ENCODE results near the gene MME. TPM values are rescaled to one million over a fixed set of nuclear protein-coding genes. Genes with fewer than 3 reads are reported as not detected.
"Not testable (repeated sequence)": the region's sequence is repeated elsewhere in the genome, so short reads cannot be mapped to it uniquely, and the experiment has no call there.

Gene MME
- total RNA-seq, 2 experiments from 2014 or later = 0.06 to 0.17 TPM

DNA sequence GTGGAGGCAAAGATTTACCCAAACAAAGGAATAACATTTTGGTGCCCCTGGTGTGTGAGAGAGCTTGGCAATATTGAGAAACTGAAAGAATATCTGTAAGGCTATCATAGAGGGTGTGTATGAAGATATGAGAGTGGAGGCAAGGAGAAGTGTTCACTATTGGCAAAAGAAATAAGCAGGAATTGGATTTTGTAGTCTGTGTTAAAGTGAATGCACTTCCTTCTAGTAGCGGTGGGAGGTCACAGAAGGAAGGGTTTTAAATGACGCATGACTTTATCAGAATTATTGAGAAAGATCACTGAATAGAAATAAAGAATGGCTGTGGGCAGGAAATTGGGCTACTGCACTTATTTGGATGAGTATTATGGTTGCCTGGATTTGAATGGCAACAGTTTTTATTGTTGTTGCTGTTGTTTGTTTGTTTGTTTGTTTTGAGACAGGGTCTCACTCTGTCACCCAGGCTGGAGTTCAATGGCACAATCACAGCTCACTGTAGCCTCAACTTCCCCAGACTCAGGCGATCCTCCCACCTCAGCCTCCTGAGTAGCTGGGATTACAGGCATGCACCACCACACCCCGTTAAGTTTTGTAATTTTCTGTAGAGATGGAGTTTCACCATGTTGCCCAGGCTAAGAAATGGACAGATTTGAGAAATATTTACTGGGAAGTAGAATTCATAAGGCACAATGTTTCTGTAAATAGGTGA lies 16.3 kb downstream of the MME start:
- Mint-ChIP-seq H3K4me1 (no peaks in the 10 kb centered on the region), H3K27ac (no peak overlapping the region), H3K27me3 (no peaks in the 10 kb centered on the region), H3K9me3 (peaks cover 2% of the 10 kb centered on the region), H3K36me3 (no peaks in the 10 kb centered on the region), H3K4me3 (no peak overlapping the region)
- DNase-seq = no peak
- ATAC-seq (ENCODE audit: low read depth) = no peak
- POLR2A ChIA-PET = no interaction called here

- Mint-ChIP-seq H3K4me1 (no peaks in the 10 kb centered on the region), H3K27ac (no peak overlapping the region), H3K4me3 (no peak overlapping the region), H3K36me3 (no peaks in the 10 kb centered on the region), H3K27me3 (no peaks in the 10 kb centered on the region), H3K9me3 (peaks cover 2% of the 10 kb centered on the region)
- no peak for ATAC-seq (ENCODE audit: low read depth)
- POLR2A ChIA-PET = no interaction called here
- DNase-seq = no peak
These were observed 16.9 kb downstream of the MME start for GRCh38 chr3:155097009-155097349.

DNA sequence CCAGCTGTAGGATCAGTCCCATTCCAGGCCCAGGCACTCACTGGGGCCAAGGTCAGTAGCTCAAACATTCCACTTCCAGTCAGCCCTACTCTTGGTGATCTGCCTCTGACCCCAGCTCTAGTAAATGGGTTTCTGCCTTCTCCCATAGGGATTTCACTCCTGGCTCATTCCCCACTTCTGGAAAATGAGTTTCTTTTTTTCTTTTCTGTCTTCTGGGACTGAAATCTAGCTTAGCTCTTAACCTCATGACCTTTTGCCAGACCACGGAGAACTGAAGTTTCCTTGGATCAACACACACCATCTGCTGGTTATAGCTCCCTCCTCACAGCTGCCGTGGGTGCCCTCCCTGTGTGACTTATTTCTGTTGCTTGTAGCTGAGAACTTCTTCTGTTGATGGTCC lies 21.3 kb downstream of the MME start:
- POLR2A ChIA-PET = no interaction called here
- Mint-ChIP-seq H3K36me3 (no peaks in the 10 kb centered on the region), H3K27me3 (no peaks in the 10 kb centered on the region), H3K4me1 (no peaks in the 10 kb centered on the region), H3K4me3 (no peak overlapping the region), H3K27ac (no peak overlapping the region), H3K9me3 (peaks cover 2% of the 10 kb centered on the region)
- ATAC-seq (ENCODE audit: low read depth) = no peak
- DNase-seq = no peak

GRCh38 chr3:155102329-155102728 lies 22.2 kb downstream of the MME start:
- no peaks in the 10 kb centered on the region for H3K27me3 Mint-ChIP-seq
- peaks cover 2% of the 10 kb centered on the region for H3K9me3 Mint-ChIP-seq
- no peaks in the 10 kb centered on the region for H3K4me1 Mint-ChIP-seq
- H3K4me3 Mint-ChIP-seq = no peak overlapping the region
- ATAC-seq (ENCODE audit: low read depth) (no peak), DNase-seq (no peak)
- POLR2A ChIA-PET = no interaction called here
- H3K27ac Mint-ChIP-seq = no peak overlapping the region
- H3K36me3 Mint-ChIP-seq = no peaks in the 10 kb centered on the region

- Mint-ChIP-seq H3K9me3 (no peaks in the 10 kb centered on the region), H3K27ac (no peak overlapping the region), H3K36me3 (no peaks in the 10 kb centered on the region), H3K4me3 (no peak overlapping the region), H3K4me1 (no peaks in the 10 kb centered on the region), H3K27me3 (no peaks in the 10 kb centered on the region)
- ATAC-seq (ENCODE audit: low read depth) = no peak
- POLR2A ChIA-PET = no interaction called here
- no peak for DNase-seq
These were observed 23.6 kb downstream of the MME start for GRCh38 chr3:155103686-155104085.

DNA sequence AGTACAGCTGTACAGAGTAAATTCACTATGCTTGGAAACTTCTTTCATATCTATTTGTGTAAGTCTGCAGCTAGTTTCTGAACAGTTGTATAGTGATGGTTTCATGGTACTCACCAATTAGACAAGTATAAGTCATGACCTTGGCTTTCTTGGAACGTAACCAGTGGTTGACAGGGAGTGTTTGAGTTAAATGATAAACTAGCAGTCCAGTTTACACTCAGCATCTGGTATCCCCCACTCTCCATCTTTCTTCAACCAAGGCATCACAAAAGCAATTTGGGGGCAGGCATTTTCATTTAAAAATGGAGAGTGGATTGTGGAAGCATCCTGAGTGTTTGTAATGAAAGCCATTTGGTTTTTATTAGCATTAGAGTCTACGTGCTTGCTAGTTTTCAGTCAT lies 26.0 kb downstream of the MME start:
- H3K4me3 Mint-ChIP-seq = no peak overlapping the region
- no peak overlapping the region for H3K27ac Mint-ChIP-seq
- no peak for ATAC-seq (ENCODE audit: low read depth)
- no peaks in the 10 kb centered on the region for H3K27me3 Mint-ChIP-seq
- H3K9me3 Mint-ChIP-seq = no peaks in the 10 kb centered on the region
- POLR2A ChIA-PET = no interaction called here
- no peaks in the 10 kb centered on the region for H3K4me1 Mint-ChIP-seq
- H3K36me3 Mint-ChIP-seq = no peaks in the 10 kb centered on the region
- DNase-seq = no peak

DNA sequence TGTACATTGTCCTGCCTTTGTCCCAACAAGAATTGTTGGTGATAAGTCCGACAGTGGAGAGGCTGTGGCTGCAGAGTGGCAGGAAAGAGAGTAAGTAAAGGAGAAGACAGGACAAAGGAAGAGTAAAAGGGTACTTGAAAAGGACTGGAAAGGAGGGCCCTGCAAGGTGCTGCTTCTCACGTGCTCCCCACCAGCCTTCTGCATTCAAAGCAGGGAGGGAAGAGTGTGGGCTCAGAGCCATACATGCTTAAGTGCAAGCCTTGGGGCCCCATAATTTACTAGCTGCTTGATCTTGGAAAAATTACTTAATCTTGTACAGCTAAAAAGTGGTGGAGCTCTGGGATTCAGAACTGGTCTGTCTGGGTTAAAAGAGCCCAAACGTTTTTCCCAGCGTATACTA lies 29.9 kb downstream of the MME start:
- Mint-ChIP-seq H3K4me3 (no peak overlapping the region), H3K4me1 (no peaks in the 10 kb centered on the region), H3K9me3 (no peaks in the 10 kb centered on the region), H3K27ac (no peak overlapping the region), H3K36me3 (no peaks in the 10 kb centered on the region), H3K27me3 (peaks cover 4% of the 10 kb centered on the region)
- DNase-seq (no peak), ATAC-seq (ENCODE audit: low read depth) (no peak)
- POLR2A ChIA-PET = no interaction called here

DNA sequence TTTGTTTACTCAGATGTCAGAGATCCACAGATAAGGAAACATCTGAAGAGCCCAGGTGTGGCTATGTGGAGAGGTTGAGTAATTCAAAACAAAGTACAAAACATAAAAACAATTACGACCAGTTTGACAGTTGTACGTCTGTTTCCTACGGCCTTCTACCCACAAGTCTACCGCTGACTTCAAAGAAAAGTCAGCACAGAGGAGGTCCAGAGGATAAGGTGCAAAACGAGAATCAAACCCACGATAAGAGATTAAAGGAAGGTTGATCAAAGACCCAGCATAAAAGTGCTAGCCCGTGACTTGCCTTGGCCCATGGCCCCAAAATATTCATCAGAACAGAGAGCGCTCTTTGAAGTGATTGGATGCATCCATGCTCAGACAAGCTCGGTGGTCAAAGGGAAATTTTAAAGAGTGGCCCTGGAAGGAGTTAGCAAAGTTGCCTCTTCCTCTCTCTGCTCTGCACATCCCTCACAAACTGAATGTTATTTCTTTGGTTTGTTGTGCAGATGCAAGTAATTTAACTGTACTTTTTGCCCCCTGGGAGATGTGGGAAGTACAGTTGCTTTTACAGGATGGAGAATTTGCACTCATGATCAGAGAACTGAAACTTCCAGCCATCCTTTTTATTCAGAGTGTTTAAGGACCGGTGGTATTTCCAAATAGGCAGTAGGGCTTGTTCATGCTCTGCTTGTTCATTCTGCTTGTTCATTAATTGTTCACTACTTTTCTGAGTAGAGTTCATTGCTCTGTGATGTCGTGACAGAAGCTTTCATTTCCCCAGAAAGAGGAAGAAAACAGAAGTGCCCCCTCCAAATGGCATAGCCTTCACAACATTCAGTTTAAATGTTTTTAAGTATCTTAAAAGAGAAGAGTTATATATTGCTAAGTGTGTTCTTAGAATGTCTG lies 31.1 kb downstream of the MME start:
- Mint-ChIP-seq H3K4me3 (no peak overlapping the region), H3K4me1 (no peaks in the 10 kb centered on the region), H3K27ac (no peak overlapping the region), H3K36me3 (no peaks in the 10 kb centered on the region), H3K27me3 (peaks cover 4% of the 10 kb centered on the region), H3K9me3 (no peaks in the 10 kb centered on the region)
- POLR2A ChIA-PET = no interaction called here
- ATAC-seq (ENCODE audit: low read depth) (no peak), DNase-seq (no peak)

DNA sequence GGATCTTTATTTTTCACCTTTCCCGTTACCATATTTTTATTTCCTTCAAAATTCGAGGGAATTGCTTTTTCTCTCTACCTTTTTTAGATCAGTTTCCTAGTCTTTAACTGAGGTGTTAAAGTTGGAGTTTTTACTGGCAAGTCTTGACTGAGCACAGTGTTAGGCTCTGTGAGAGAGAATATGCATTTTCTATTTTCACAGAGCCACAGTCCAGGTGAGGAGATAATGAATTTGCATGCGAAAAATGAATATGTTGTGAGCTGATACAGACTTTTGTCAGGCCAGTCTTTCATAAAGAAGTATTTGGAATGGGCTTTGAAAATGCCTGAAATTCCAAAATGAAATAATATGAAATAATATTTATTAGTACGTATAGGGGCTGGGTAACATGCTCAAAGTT lies 31.9 kb downstream of the MME start:
- POLR2A ChIA-PET = no interaction called here
- Mint-ChIP-seq H3K4me3 (no peak overlapping the region), H3K27me3 (peaks cover 4% of the 10 kb centered on the region), H3K36me3 (no peaks in the 10 kb centered on the region), H3K4me1 (no peaks in the 10 kb centered on the region), H3K27ac (no peak overlapping the region), H3K9me3 (no peaks in the 10 kb centered on the region)
- ATAC-seq (ENCODE audit: low read depth) (no peak), DNase-seq (no peak)

DNA sequence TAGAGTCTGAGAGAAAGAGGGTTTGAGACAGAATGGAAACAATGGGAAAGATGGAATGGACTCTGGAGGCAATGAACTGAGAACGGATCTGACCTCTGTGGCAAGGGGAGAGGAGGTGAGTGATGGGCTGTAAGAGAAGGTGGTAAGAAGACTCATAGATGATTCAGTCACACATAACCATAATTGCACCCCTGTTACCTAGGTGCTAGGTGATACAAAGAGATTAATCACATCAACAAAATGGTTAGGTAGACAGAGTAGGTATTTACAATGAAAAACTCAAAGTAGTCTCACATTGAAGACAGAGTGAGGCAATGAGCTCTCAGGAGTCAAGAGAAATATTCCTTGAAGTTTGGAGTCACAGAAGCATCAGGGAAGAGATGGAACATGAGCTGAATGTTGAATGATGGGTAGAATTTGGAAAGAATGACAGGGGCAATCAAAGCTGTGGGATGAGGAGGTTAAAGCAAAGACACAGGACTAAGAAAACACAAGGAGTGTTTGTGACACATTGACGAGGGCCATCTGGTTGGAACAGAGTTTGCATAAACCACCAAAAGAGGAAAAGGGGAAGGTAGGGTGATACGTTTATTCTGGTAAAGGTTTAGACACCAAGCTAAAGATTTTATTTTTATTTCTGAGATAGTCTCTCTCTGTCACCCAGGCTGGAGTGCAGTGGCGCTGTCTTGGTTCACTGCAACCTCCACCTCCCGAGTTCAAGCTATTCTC lies 32.7 kb downstream of the MME start:
- Mint-ChIP-seq H3K27ac (no peak overlapping the region), H3K4me3 (no peak overlapping the region), H3K36me3 (no peaks in the 10 kb centered on the region), H3K4me1 (no peaks in the 10 kb centered on the region), H3K27me3 (peaks cover 4% of the 10 kb centered on the region), H3K9me3 (no peaks in the 10 kb centered on the region)
- DNase-seq (no peak), ATAC-seq (ENCODE audit: low read depth) (no peak)
- POLR2A ChIA-PET = no interaction called here

DNA sequence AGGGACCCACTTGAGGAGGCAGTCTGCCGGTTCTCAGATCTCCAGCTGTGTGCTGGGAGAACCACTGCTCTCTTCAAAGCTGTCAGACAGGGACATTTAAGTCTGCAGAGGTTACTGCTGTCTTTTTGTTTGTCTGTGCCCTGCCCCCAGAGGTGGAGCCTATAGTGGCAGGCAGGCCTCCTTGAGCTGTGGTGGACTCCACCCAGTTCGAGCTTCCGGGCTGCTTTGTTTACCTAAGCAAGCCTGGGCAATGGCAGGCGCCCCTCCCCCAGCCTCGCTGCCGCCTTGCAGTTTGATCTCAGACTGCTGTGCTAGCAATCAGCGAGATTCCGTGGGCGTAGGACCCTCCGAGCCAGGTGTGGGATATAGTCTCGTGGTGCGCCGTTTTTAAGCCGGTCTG lies 44.6 kb downstream of the MME start:
- H3K9me3 Mint-ChIP-seq; H3K4me1 Mint-ChIP-seq; POLR2A ChIA-PET; H3K27me3 Mint-ChIP-seq; ATAC-seq (ENCODE audit: low read depth); DNase-seq; H3K27ac Mint-ChIP-seq; H3K4me3 Mint-ChIP-seq; H3K36me3 Mint-ChIP-seq: not testable (repeated sequence)

DNA sequence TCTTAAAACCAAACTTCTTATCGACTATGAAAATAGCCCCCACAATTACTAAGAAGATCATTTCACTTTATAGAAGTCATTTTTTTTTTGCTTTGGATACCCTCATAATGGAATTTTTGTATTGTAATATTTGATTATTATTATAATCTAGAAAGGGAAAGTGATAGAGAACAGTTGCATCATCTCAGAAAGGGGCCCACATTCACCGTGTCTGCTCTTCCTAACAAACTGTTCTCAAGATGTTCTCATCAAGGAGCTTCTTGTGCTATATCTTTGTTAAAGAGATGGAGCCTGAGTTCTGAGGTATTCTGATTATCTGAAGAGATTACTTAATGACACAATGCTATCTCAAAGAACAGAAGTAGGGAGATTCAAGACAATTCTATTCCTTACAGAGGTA lies 49.3 kb downstream of the MME start:
- Mint-ChIP-seq H3K27ac (no peak overlapping the region), H3K9me3 (no peaks in the 10 kb centered on the region), H3K27me3 (no peaks in the 10 kb centered on the region), H3K4me3 (no peak overlapping the region), H3K4me1 (no peaks in the 10 kb centered on the region), H3K36me3 (no peaks in the 10 kb centered on the region)
- DNase-seq = no peak
- POLR2A ChIA-PET = no interaction called here
- no peak for ATAC-seq (ENCODE audit: low read depth)

DNA sequence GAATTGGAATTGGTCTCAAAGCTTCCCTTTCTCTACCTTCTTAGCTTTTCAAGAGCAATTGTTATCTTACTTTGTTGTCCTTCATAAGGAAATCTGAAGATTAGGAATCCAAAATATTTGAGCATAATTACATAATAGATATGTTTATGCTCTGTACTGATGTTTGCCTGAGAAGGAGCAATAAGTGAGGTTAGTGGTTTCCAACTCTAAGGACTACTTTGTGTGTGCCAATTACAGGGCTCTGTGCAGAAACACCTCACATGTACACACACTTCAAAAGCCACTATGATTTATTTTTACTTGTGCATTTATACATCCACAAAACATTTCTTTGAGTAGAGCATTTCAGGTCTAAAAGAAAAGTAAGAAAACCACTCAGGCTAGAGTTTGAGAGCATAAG lies 49.9 kb downstream of the MME start:
- Mint-ChIP-seq H3K9me3 (no peaks in the 10 kb centered on the region), H3K27me3 (no peaks in the 10 kb centered on the region), H3K36me3 (no peaks in the 10 kb centered on the region), H3K4me1 (no peaks in the 10 kb centered on the region), H3K4me3 (no peak overlapping the region), H3K27ac (no peak overlapping the region)
- no peak for ATAC-seq (ENCODE audit: low read depth)
- no peak for DNase-seq
- POLR2A ChIA-PET = no interaction called here

GRCh38 chr3:155131104-155131503 lies 51.0 kb downstream of the MME start:
- POLR2A ChIA-PET = no interaction called here
- no peak overlapping the region for H3K4me3 Mint-ChIP-seq
- peaks cover 2% of the 10 kb centered on the region for H3K9me3 Mint-ChIP-seq
- H3K27ac Mint-ChIP-seq = no peak overlapping the region
- ATAC-seq (ENCODE audit: low read depth) = no peak
- DNase-seq = no peak
- no peaks in the 10 kb centered on the region for H3K27me3 Mint-ChIP-seq
- no peaks in the 10 kb centered on the region for H3K36me3 Mint-ChIP-seq
- no peaks in the 10 kb centered on the region for H3K4me1 Mint-ChIP-seq

Data from activated naive CD8-positive, alpha-beta T cell treated with anti-CD3 and anti-CD28 coated beads, Interleukin-2, amount 10 ng/mL, durations not matched to agents 7 days and 5 days (primary cell).